IMR-90 (cell line): ENCODE data around the gene SMAD2. TPM values are rescaled to one million over a fixed set of nuclear protein-coding genes. Genes with fewer than 3 reads are reported as not detected.

ENCODE experiments used
- ATAC-seq: fragments of 200-7000 bp; cut with Tn5 transposase; 2 replicates; pipeline ENCODE4 v1.9.1; 2020; ENCODE audit warnings: low read depth, mild to moderate bottlenecking, moderate library complexity
- Bru-seq: library from RNA; stranded (reverse); fragments of 400-500 nt; gene quantifications from one replicate; lab custom pipeline; 2021; lab: Mats Ljungman, UMichigan
- BruChase-seq, 2 experiments: library from RNA; stranded (reverse); fragments of 400-500 nt; gene quantifications; one replicate each; lab custom pipeline; 2021; lab: Mats Ljungman, UMichigan
- BruUV-seq: library from RNA; stranded (reverse); fragments of 400-500 nt; replicated peaks from 2 replicates; lab custom pipeline; 2021; lab: Mats Ljungman, UMichigan
- CTCF ChIA-PET: fragments of 300-600 bp; formaldehyde crosslinking; extraction: SDS; loops from one replicate; lab custom pipeline; 2021; ENCODE audit warnings: antibody characterized with exemption; lab: Yijun Ruan, JAX
- POLR2A ChIA-PET: fragments of 300-600 bp; sonication (Branson Sonifier 250); formaldehyde crosslinking; loops from one replicate; lab custom pipeline; 2022; ENCODE audit warnings: antibody characterized with exemption; ENCODE audit not compliant: unreplicated experiment; lab: Charles Lee
- DNase-seq: peaks from one replicate; pipeline ENCODE4 v3.0.0; 2013
- H2AFZ ChIP-seq: replicated peaks from 2 replicates; pipeline ENCODE3; 2013; ENCODE audit warnings: low read length, mild to moderate bottlenecking; ENCODE audit not compliant: poor library complexity
- H2AK5ac ChIP-seq: 2 replicates; pipeline ENCODE4 v1.6.1; 2013; ENCODE audit warnings: low read depth, low read length, inconsistent platforms
- H2AK9ac ChIP-seq: replicated peaks from 2 replicates; pipeline ENCODE3; 2013; ENCODE audit warnings: mild to moderate bottlenecking, low read depth, low read length, moderate library complexity; ENCODE audit not compliant: poor library complexity
- H2BK120ac ChIP-seq: 2 replicates; pipeline ENCODE4 v1.6.1; 2013; ENCODE audit warnings: low read depth, low read length, inconsistent platforms
- H2BK15ac ChIP-seq: 3 replicates; pipeline ENCODE4 v1.6.1; 2013; ENCODE audit warnings: low read depth, low read length, inconsistent platforms
- H2BK20ac ChIP-seq: 2 replicates; pipeline ENCODE4 v1.6.1; 2013; ENCODE audit warnings: low read depth, mild to moderate bottlenecking, inconsistent platforms, low read length, moderate library complexity
- H2BK5ac ChIP-seq: 2 replicates; pipeline ENCODE4 v1.6.1; 2013; ENCODE audit warnings: mild to moderate bottlenecking, low read depth, low read length, inconsistent platforms; ENCODE audit not compliant: poor library complexity, severe bottlenecking
- H3K14ac ChIP-seq: replicated peaks from 2 replicates; pipeline ENCODE4 v1.6.1; 2013; ENCODE audit warnings: low read depth, low read length, inconsistent platforms
- H3K18ac ChIP-seq: 2 replicates; pipeline ENCODE4 v1.6.1; 2013; ENCODE audit warnings: low read depth, low read length, control low read depth
- H3K23ac ChIP-seq: 2 replicates; pipeline ENCODE4 v1.6.1; 2013; ENCODE audit warnings: low read depth, low read length, inconsistent platforms
- H3K27ac ChIP-seq: 2 replicates; pipeline ENCODE4 v1.5.1; 2013; ENCODE audit warnings: mild to moderate bottlenecking, control low read depth, low read length; ENCODE audit not compliant: insufficient read depth
- H3K27me3 ChIP-seq: 2 replicates; pipeline ENCODE4 v1.6.1; 2013; ENCODE audit warnings: low read length; ENCODE audit not compliant: control insufficient read depth, insufficient read depth
- H3K36me3 ChIP-seq: 2 replicates; pipeline ENCODE4 v1.6.1; 2013; ENCODE audit warnings: low read length, mixed read lengths; ENCODE audit not compliant: control insufficient read depth, insufficient read depth
- H3K4ac ChIP-seq: 2 replicates; pipeline ENCODE4 v1.6.1; 2013; ENCODE audit warnings: low read depth, low read length, inconsistent platforms
- H3K4me1 ChIP-seq: 2 replicates; pipeline ENCODE4 v1.6.1; 2013; ENCODE audit warnings: low read length, mixed read lengths; ENCODE audit not compliant: control insufficient read depth, insufficient read depth
- H3K4me2 ChIP-seq: 2 replicates; pipeline ENCODE4 v1.6.1; 2013; ENCODE audit warnings: low read depth, mild to moderate bottlenecking, control low read depth, low read length, moderate library complexity
- H3K4me3 ChIP-seq: 2 replicates; pipeline ENCODE4 v1.5.1; 2013; ENCODE audit warnings: low read depth, mild to moderate bottlenecking, control low read depth, low read length, moderate library complexity; ENCODE audit not compliant: insufficient read depth
- H3K56ac ChIP-seq: 2 replicates; pipeline ENCODE4 v1.6.1; 2013; ENCODE audit warnings: low read length, inconsistent platforms; ENCODE audit not compliant: insufficient read depth; ENCODE audit errors: extremely low read depth
- H3K79me1 ChIP-seq, 2 experiments: 2 replicates each; pipeline ENCODE4 v1.6.1; 2013; ENCODE audit warnings: low read length in 2 of 2, inconsistent platforms in 1 of 2, low read depth in 1 of 2
- H3K9ac ChIP-seq: 2 replicates; pipeline ENCODE4 v1.6.1; 2013; ENCODE audit warnings: low read depth, low read length, control low read depth
- H3K9me1 ChIP-seq: 2 replicates; pipeline ENCODE4 v1.6.1; 2013; ENCODE audit warnings: low read length, inconsistent platforms; ENCODE audit not compliant: insufficient read depth
- H3K9me3 ChIP-seq: 2 replicates; pipeline ENCODE4 v1.6.1; 2013; ENCODE audit warnings: low read length; ENCODE audit not compliant: control insufficient read depth, insufficient read depth
- H4K20me1 ChIP-seq: 2 replicates; pipeline ENCODE4 v1.6.1; 2013; ENCODE audit warnings: low read length, inconsistent platforms; ENCODE audit not compliant: insufficient read depth
- H4K5ac ChIP-seq: 2 replicates; pipeline ENCODE4 v1.6.1; 2013; ENCODE audit warnings: mild to moderate bottlenecking, low read depth, low read length, control low read depth
- H4K8ac ChIP-seq, 2 experiments: 2 replicates each; pipeline ENCODE4 v1.6.1; 2013; ENCODE audit warnings: low read depth in 2 of 2, low read length in 2 of 2, control low read depth in 1 of 2, inconsistent platforms in 1 of 2
- H4K91ac ChIP-seq: 2 replicates; pipeline ENCODE4 v1.6.1; 2013; ENCODE audit warnings: low read depth, low read length, inconsistent platforms; ENCODE audit not compliant: insufficient read depth
- RAD21 ChIP-seq: IDR thresholded peaks from 2 replicates; pipeline ENCODE4 v1.6.1; 2012; ENCODE audit warnings: low read length, improper control_type of control experiment
- SMC3 ChIP-seq: fragments of 150-350 bp; IDR thresholded peaks from 2 replicates; pipeline ENCODE4 v1.6.1; 2016; ENCODE audit warnings: low read depth, mild to moderate bottlenecking, antibody characterized with exemption, low read length, moderate library complexity
- WGBS, 2 experiments: methylation state at CpG; one replicate each; pipeline versions ENCODE4 v1.1.5 to v1.1.7; 2013; ENCODE audit warnings: missing lambda C conversion rate in 2 of 2; ENCODE audit not compliant: insufficient read length in 1 of 2; ENCODE audit errors: extremely low coverage in 2 of 2; 5-methylcytosine and 5-hydroxymethylcytosine counted together
- dilution Hi-C: fragments of 300-500 bp; cut with HindIII; formaldehyde crosslinking; loops from one replicate; pipeline ENCODE4 v1.14.3; 2018; ENCODE audit warnings: low sequenced_read_pairs; ENCODE audit not compliant: unreplicated experiment
- in situ Hi-C: fragments of 300-500 bp; cut with MboI; formaldehyde crosslinking; loops from 3 replicates; pipeline ENCODE4 v1.14.3; 2019; ENCODE audit warnings: low sequenced_read_pairs, inconsistent platforms, mixed read lengths
- intact Hi-C: fragments of 100-400 bp; cut with micrococcal nuclease; formaldehyde crosslinking; loops from 2 replicates; pipeline ENCODE4 v1.10.0; 2022
- long read RNA-seq: library from polyadenylated mRNA; unstranded; transcript quantifications from one replicate; pipeline ENCODE4 v2.0.0, GENCODE V29; 2021; ENCODE audit not compliant: unreplicated experiment
- polyA plus RNA-seq, 3 experiments: library from polyadenylated mRNA; depleted of rRNA; stranded (reverse); fragments of >200 nt; gene quantifications; 2 replicates each; pipeline ENCODE4 v1.2.3, GENCODE V29; 2012; ENCODE audit warnings: low replicate concordance in 1 of 3
- total RNA-seq: library from RNA; depleted of rRNA; stranded (reverse); fragments of >200 nt; gene quantifications from 2 replicates; pipeline ENCODE4 v1.2.3, GENCODE V29; 2012; rRNA removed
- TF ChIP-seq, protein P1 (sequence below): fragments of 150-350 bp; IDR thresholded peaks from 2 replicates; pipeline ENCODE4 v1.6.1; 2017; ENCODE audit warnings: mild to moderate bottlenecking, antibody characterized with exemption, low read length, low read depth

SMAD2 gene
- total RNA-seq (124 and 171 TPM in 2 replicates), polyA plus RNA-seq (2012; rRNA removed) (35.8 and 41.7 TPM in 2 replicates), Bru-seq, nascent RNA (percentile 87 among the genes with signal in this experiment), BruChase-seq, experiment 1, labeled RNA remaining after a 6-hour chase (percentile 81 among the genes with signal in this experiment), BruChase-seq, experiment 2, labeled RNA remaining after a 2-hour chase (percentile 87 among the genes with signal in this experiment)
- polyA plus RNA-seq (2012; cell fraction: cytosol; rRNA removed), result 9.2 and 21.8 TPM in 2 replicates
- polyA plus RNA-seq (2012; cell fraction: nucleus; rRNA removed; ENCODE audit: low replicate concordance), result 2.8 and 22.9 TPM in 2 replicates
- long read RNA-seq, full-length matches to known transcripts, result 17 of 49 reads
- long read RNA-seq, partial matches to known transcripts, result 12 of 49 reads
- long read RNA-seq, other reads (novel, unspliced or antisense), result 20 of 49 reads

GRCh38 chr18:47930199-47930930 is at the start of gene SMAD2:
TSS of gene SMAD2 (minus strand) at chr18:47930659. CDS start at chr18:47896756, 33,903 bp downstream.
- Histone ChIP-seq H4K5ac (peak within 1 kb of the TSS; percentile 66), H3K18ac (peak within 1 kb of the TSS; percentile 58), H4K91ac (peak within 1 kb of the TSS; percentile 68), H3K23ac (peak within 1 kb of the TSS; percentile 55), H2AK5ac (peak within 1 kb of the TSS; percentile 21; the same call in 1 of the 2 replicates), H4K8ac (peak within 1 kb of the TSS; percentile 78 to 93; a peak in 3 of 4 replicates), H3K4me1 (no peaks in the 10 kb centered on the region), H3K36me3 (no peaks in the 10 kb centered on the region), H3K4ac (peak within 1 kb of the TSS; percentile 88), H2BK20ac (no peak within 1 kb of the TSS), H3K4me3 (peak within 1 kb of the TSS; percentile 98), H3K56ac (peak within 1 kb of the TSS; percentile 89), H3K9ac (peak within 1 kb of the TSS; percentile 98), H4K20me1 (peaks cover 29% of the 10 kb centered on the region; the same call in 1 of the 2 replicates), H2BK5ac (peak within 1 kb of the TSS; percentile 82), H3K9me1 (peaks cover 7% of the 10 kb centered on the region), H3K14ac (peak within 1 kb of the TSS; percentile 51), H2BK120ac (peak within 1 kb of the TSS; percentile 67), H3K27ac (peak within 1 kb of the TSS; percentile 98), H3K9me3 (no peaks in the 10 kb centered on the region), H3K4me2 (peak within 1 kb of the TSS; percentile 78), H3K79me1 (peaks cover 4 to 29% of the 10 kb centered on the region in 2 experiments; a peak in 2 of 4 replicates), H2AFZ (peak within 1 kb of the TSS; percentile 97), H3K27me3 (no peaks in the 10 kb centered on the region; the same call in 1 of the 2 replicates), H2BK15ac (peak within 1 kb of the TSS; percentile 44; the same call in 1 of the 3 replicates), H2AK9ac (peak within 1 kb of the TSS; percentile 80)
- CTCF ChIA-PET, result interaction anchor here (0.6 kb wide), 1 partner anchor 1039 kb away, joined by 3 read pairs; no protein-coding TSS in a partner anchor
- 0% methylated on average over 15 of the region's 93 CpGs; no CpG with 5 or more reads in 1 of the 2 experiments for WGBS, 2 experiments
- in situ Hi-C loops (no loop called here), dilution Hi-C loops (no loop called here), intact Hi-C loops (loop anchor here (2.0 to 5.0 kb wide), 2 partner anchors 92 to 158 kb away; no protein-coding TSS in a partner anchor)
- POLR2A ChIA-PET, result interaction anchor here (0.6 to 0.7 kb wide), 2 partner anchors 53 to 375 kb away, joined by 3 to 10 read pairs; no protein-coding TSS in a partner anchor
- TF ChIP-seq, protein P1, sequence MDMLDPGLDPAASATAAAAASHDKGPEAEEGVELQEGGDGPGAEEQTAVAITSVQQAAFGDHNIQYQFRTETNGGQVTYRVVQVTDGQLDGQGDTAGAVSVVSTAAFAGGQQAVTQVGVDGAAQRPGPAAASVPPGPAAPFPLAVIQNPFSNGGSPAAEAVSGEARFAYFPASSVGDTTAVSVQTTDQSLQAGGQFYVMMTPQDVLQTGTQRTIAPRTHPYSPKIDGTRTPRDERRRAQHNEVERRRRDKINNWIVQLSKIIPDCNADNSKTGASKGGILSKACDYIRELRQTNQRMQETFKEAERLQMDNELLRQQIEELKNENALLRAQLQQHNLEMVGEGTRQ, result peak; percentile 69; the same call in 1 of the 2 replicates
- TF ChIP-seq SMC3 (peak; percentile 0; the same call in 1 of the 2 replicates), RAD21 (no peak)
- BruUV-seq, result no TSS peak
- ATAC-seq (peak; percentile 86), DNase-seq (peak; percentile 35)
